Measurements from ENCODE around the gene PTRH1. TPM values are rescaled to one million over a fixed set of nuclear protein-coding genes. Genes with fewer than 3 reads are reported as not detected.

Gene PTRH1
- total and polyA plus RNA-seq, 2 of the 13 experiments (the other 11 are each of a cell fraction or from before 2014, with no cell fraction given), result 4.0 to 10.4 TPM

DNA sequence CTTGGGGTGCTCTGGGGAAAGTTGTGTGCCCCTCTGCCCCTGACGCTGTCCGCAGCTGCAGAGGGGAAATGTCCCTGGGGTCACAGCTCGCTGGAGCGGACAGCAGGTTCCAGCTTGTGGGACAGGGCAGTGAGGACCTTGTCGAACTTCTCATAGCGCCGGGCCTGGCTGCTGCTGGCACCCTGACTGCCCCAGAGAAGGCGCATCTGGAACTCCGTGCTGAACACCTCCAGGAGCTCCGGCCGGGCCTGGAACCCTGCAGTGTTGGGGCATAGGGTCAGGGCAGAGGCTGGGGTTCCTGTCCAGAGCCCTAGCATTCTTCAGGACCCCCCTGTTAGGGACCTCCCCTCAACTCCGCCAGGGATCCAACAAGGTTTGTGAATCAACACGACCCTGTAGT lies 23.2 kb upstream of the PTRH1 start:
- H4K20me1 ChIP-seq (ENCODE audit: insufficient read depth, low read length), result no peaks in the 10 kb centered on the region
- H3K27ac ChIP-seq (ENCODE audit: extremely low read length, insufficient read depth, low read length), result no peak overlapping the region
- no peak overlapping the region for H2AFZ ChIP-seq (ENCODE audit: low read length)
- 48% methylated on average over 2 of the region's 13 CpGs for WGBS (ENCODE audit: low lambda C conversion rate)
- CTCF ChIA-PET (ENCODE audit: low intra/inter-chr PET ratio, low total read pairs), result no interaction called here
- H3K27me3 ChIP-seq (ENCODE audit: control insufficient read depth in 1 of 2, insufficient read depth in 2 of 2, low read length in 2 of 2), result peaks cover 4 to 32% of the 10 kb centered on the region in 2 experiments; a peak in 4 of 5 replicates
- BruUV-seq (replicated peaks), result no TSS peak
- no peak overlapping the region for H3K9ac ChIP-seq (ENCODE audit: insufficient read depth, low read depth, low read length)
- ATAC-seq (no peak), DNase-seq (ENCODE audit: low spot score) (no peak), FAIRE-seq (no peak)
- POLR2A ChIA-PET, result no interaction called here
- in situ Hi-C loops (cut with HindIII; ENCODE audit: extremely low pct_ligation_motif_present, low pct_unique_long_range_greater_than_20kb) (loop anchor here (5.0 to 10.0 kb wide), 2 partner anchors 44 to 234 kb away; no protein-coding TSS in a partner anchor), intact Hi-C loops (cut with micrococcal nuclease; ENCODE audit: unreplicated experiment) (no loop called here)
- peaks cover 34% of the 10 kb centered on the region for H3K4me1 ChIP-seq (ENCODE audit: insufficient read depth, low read length)
- no peaks in the 10 kb centered on the region for H3K9me3 ChIP-seq (ENCODE audit: low read length)
- H3K4me2 ChIP-seq (ENCODE audit: low read depth, low read length), result no peak overlapping the region
- no peaks in the 10 kb centered on the region for H3K36me3 ChIP-seq (replicated peaks in 1 of 2; ENCODE audit: control insufficient read depth in 1 of 2, insufficient read depth in 2 of 2, low read length in 2 of 2)
- TF ChIP-seq RFX5 (IDR thresholded peaks at IDR 0.05; ENCODE audit: low read depth, low read length), result no peak
- no peak for TF ChIP-seq MZF1 (CRISPR knock-in tag; IDR thresholded peaks at IDR 0.05; ENCODE audit: borderline replicate concordance)
- no peak for TF ChIP-seq YY1 (IDR thresholded peaks at IDR 0.05; ENCODE audit: insufficient read depth, insufficient replicate concordance, low read depth, low read length)
- H3K4me3 ChIP-seq (replicated peaks in 1 of 3; ENCODE audit: insufficient read depth in 1 of 3, low read depth in 2 of 3, low read length in 3 of 3), result no peak overlapping the region
- no peaks in the 10 kb centered on the region for H3K79me2 ChIP-seq (ENCODE audit: insufficient read depth, low read length)

DNA sequence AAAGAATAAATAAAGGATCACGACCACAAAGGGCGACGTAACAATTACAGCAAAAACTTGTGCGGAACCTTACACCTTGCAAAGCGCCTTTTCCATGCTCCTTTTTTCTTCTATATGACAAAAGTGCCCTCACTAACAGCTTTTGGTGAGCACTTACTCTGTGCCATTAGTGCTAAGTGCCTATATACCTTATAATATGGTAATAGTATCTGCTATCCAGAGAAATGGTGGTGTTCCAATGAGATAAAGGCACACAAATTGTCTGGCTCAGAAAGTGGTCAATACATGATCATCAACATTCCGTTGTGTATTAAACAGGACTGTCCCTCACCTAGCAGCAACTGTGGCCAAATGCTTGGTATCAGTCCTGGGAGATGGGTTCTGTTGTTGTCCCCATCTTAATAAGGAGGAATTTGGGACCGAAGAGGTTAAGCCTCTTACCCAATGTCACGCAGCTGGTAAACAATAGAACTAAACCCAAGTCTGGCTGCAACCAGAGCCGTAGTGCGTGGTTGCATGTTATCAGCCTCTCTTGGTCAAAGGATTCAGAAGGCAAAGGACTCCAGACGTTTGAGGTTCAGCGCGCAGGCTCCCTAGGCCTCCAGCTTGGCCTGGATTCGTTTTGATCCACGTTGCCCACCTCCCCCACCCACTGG lies 20.2 kb upstream of the PTRH1 start:
- ATAC-seq, result no peak
- intact Hi-C loops (cut with micrococcal nuclease; ENCODE audit: unreplicated experiment), result loop anchor here (1.0 to 2.0 kb wide), 2 partner anchors 67 to 184 kb away; partner anchors contain the start of gene FPGS
- no TSS peak for BruUV-seq (replicated peaks)
- Histone ChIP-seq H3K4me2 (ENCODE audit: low read depth, low read length) (no peak overlapping the region), H3K27ac (ENCODE audit: extremely low read length, insufficient read depth, low read length) (peak overlapping the region; percentile 19), H3K9me3 (ENCODE audit: low read length) (no peaks in the 10 kb centered on the region), H3K36me3 (replicated peaks in 1 of 2; ENCODE audit: control insufficient read depth in 1 of 2, insufficient read depth in 2 of 2, low read length in 2 of 2) (no peaks in the 10 kb centered on the region), H3K4me1 (ENCODE audit: insufficient read depth, low read length) (peaks cover 29% of the 10 kb centered on the region), H3K27me3 (ENCODE audit: control insufficient read depth in 1 of 2, insufficient read depth in 2 of 2, low read length in 2 of 2) (peaks cover 4 to 24% of the 10 kb centered on the region in 2 experiments; a peak in 4 of 5 replicates), H3K9ac (ENCODE audit: insufficient read depth, low read depth, low read length) (no peak overlapping the region), H4K20me1 (ENCODE audit: insufficient read depth, low read length) (no peaks in the 10 kb centered on the region), H2AFZ (ENCODE audit: low read length) (no peak overlapping the region), H3K79me2 (ENCODE audit: insufficient read depth, low read length) (no peaks in the 10 kb centered on the region), H3K4me3 (replicated peaks in 1 of 3; ENCODE audit: insufficient read depth in 1 of 3, low read depth in 2 of 3, low read length in 3 of 3) (no peak overlapping the region)
- TF ChIP-seq ZNF501 (CRISPR knock-in tag; IDR thresholded peaks at IDR 0.05) (peak; percentile 10; the same call in 1 of the 2 replicates), ZNF383 (CRISPR knock-in tag; IDR thresholded peaks at IDR 0.05; ENCODE audit: borderline replicate concordance) (no peak), FOXK2 (IDR thresholded peaks at IDR 0.05) (peak; percentile 49; the same call in 1 of the 2 replicates), DNMT1 (CRISPR knock-in tag; IDR thresholded peaks at IDR 0.05) (0 out of 2 replicates have a peak, but pooled peaks have one; percentile 3), CREB1 (IDR thresholded peaks at IDR 0.05) (no peak), CREB1 (CRISPR knock-in tag; IDR thresholded peaks at IDR 0.05) (peak; percentile 31; the same call in 1 of the 2 replicates), ZNF567 (CRISPR knock-in tag; IDR thresholded peaks at IDR 0.05; ENCODE audit: borderline replicate concordance) (no peak)
- POLR2A ChIA-PET, result interaction anchor here (1.3 to 1.5 kb wide), 7 partner anchors 20 to 285 kb away, joined by 5 to 11 read pairs (median 7); partner anchors contain the start of genes CDK9, LRSAM1, PTRH1 and RPL12
- DNase-seq (ENCODE audit: low spot score), result no peak
- no peak for FAIRE-seq
- CTCF ChIA-PET (ENCODE audit: low intra/inter-chr PET ratio, low total read pairs), result interaction anchor here (1.2 to 3.9 kb wide), 4 partner anchors 49 to 185 kb away, joined by 3 to 33 read pairs (median 8); partner anchors contain the start of gene CDK9
- in situ Hi-C loops (cut with HindIII; ENCODE audit: extremely low pct_ligation_motif_present, low pct_unique_long_range_greater_than_20kb), result loop anchor here (5.0 to 10.0 kb wide), 2 partner anchors 47 to 231 kb away; no protein-coding TSS in a partner anchor
- 2% methylated on average over 9 of the region's 15 CpGs for whole genome bisulfite sequencing (ENCODE audit: low lambda C conversion rate)
